C4-2B (cell line): ENCODE measurements around the gene ZNF581.

Experiments used
- ZFX ChIP-seq: fragments of 450-650 bp; IDR thresholded peaks from 2 replicates; pipeline ENCODE4 v1.6.1; 2017
- TF ChIP-seq, protein P1 (sequence below): fragments of 450-650 bp; conservative IDR thresholded peaks from 2 replicates; pipeline ENCODE4 v1.5.1; 2017; ENCODE audit warnings: mild to moderate bottlenecking

DNA sequence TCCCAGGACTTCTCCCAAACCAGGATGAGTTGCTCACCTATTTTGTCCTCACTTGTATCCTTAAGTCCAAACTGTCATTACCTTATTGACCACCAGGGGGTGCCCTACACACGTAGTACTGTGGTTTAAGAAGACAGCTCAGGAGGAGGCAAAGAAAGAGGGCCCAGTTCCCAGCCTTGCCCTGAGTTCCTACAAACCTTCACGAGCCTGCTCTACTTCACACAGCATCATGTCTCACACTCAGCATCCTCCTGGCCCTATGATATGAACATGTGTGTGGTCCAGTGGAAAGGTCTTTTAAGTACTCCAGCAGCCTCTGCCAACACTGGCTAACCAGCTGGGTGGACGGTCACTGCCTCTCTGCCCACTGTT, 11.0 kb upstream of the ZNF581 start:
- TF ChIP-seq, protein P1, sequence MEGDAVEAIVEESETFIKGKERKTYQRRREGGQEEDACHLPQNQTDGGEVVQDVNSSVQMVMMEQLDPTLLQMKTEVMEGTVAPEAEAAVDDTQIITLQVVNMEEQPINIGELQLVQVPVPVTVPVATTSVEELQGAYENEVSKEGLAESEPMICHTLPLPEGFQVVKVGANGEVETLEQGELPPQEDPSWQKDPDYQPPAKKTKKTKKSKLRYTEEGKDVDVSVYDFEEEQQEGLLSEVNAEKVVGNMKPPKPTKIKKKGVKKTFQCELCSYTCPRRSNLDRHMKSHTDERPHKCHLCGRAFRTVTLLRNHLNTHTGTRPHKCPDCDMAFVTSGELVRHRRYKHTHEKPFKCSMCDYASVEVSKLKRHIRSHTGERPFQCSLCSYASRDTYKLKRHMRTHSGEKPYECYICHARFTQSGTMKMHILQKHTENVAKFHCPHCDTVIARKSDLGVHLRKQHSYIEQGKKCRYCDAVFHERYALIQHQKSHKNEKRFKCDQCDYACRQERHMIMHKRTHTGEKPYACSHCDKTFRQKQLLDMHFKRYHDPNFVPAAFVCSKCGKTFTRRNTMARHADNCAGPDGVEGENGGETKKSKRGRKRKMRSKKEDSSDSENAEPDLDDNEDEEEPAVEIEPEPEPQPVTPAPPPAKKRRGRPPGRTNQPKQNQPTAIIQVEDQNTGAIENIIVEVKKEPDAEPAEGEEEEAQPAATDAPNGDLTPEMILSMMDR: peak; percentile 86
- TF ChIP-seq ZFX: no peak
